A549 (cell line): ENCODE results near the gene CFAP410. TPM values are rescaled to one million over a fixed set of nuclear protein-coding genes. Genes with fewer than 3 reads are reported as not detected.

ENCODE experiments used
- ATAC-seq, 2 experiments: fragments of 200-7000 bp in 1 of 2; fragments of >200 bp in 1 of 2; cut with Nextera tagmentation in 1 of 2; cut with Tn5 transposase in 1 of 2; 3 replicates each; pipeline versions ENCODE4 v1.8.0 to v1.9.1; 2018 to 2020; ENCODE audit warnings: mild to moderate bottlenecking in 1 of 2, moderate library complexity in 1 of 2
- CTCF ChIA-PET: fragments of 300-600 bp; sonication (Branson Sonifier 250); formaldehyde crosslinking; extraction: SDS; loops from one replicate; lab custom pipeline; 2021; ENCODE audit warnings: antibody characterized with exemption, inconsistent platforms; lab: Yijun Ruan, JAX
- POLR2A ChIA-PET: fragments of 350-600 bp; formaldehyde crosslinking; extraction: SDS; loops from one replicate; lab custom pipeline; 2021; ENCODE audit warnings: antibody characterized with exemption, inconsistent platforms; lab: Yijun Ruan, JAX
- DNase-seq, 2 experiments: peaks; one replicate each; pipeline versions ENCODE4 v3.0.0 to v3.0.0-alpha.2; 2011 to 2016; ENCODE audit warnings: low read depth in 1 of 2, low spot score in 1 of 2
- FAIRE-seq: peaks from 2 replicates; lab custom pipeline; 2011; peaks lifted over from hg19 to GRCh38; lab: Jason Lieb, UNC
- H3K27ac ChIP-seq, 2 experiments: fragments of >200 bp; sonication (Bioruptor Twin); formaldehyde crosslinking; 3 replicates each; pipeline ENCODE4 v1.5.1; 2016 to 2017
- H3K4me1 ChIP-seq: fragments of >200 bp; sonication (Bioruptor Twin); formaldehyde crosslinking; 3 replicates; pipeline ENCODE4 v1.6.1; 2016
- H3K4me2 ChIP-seq: fragments of >200 bp; sonication (Bioruptor Twin); formaldehyde crosslinking; 3 replicates; pipeline ENCODE4 v1.6.1; 2016
- H3K4me3 ChIP-seq: fragments of >200 bp; sonication (Bioruptor Twin); formaldehyde crosslinking; 3 replicates; pipeline ENCODE4 v1.5.1; 2016
- H3K9me3 ChIP-seq: fragments of >200 bp; sonication (Bioruptor Twin); formaldehyde crosslinking; 3 replicates; pipeline ENCODE4 v1.6.1; 2016
- CEBPB ChIP-seq, 2 experiments: fragments of >200 bp in 1 of 2; sonication (Bioruptor Twin) in 1 of 2; formaldehyde crosslinking in 1 of 2; IDR thresholded peaks; 2 replicates each; pipeline ENCODE4 v1.6.1; 2012 to 2016
- CHD2 ChIP-seq: fragments of 150-350 bp; IDR thresholded peaks from 2 replicates; pipeline ENCODE4 v1.6.1; 2014; ENCODE audit warnings: low read length; ENCODE audit not compliant: partially characterized antibody
- CHD4 ChIP-seq: fragments of 200-600 bp; sonication (generic); IDR thresholded peaks from 2 replicates; pipeline ENCODE4 v1.6.1; 2016; ENCODE audit warnings: antibody characterized with exemption, mild to moderate bottlenecking, borderline replicate concordance
- EHF ChIP-seq: fragments of 250-450 bp; sonication (Bioruptor Pico); IDR thresholded peaks from 2 replicates; pipeline ENCODE4 v1.5.0; 2020; ENCODE audit warnings: mild to moderate bottlenecking
- EHMT2 ChIP-seq: fragments of 200-600 bp; sonication (generic); IDR thresholded peaks from 2 replicates; pipeline ENCODE4 v1.6.1; 2016; ENCODE audit warnings: antibody characterized with exemption, low read depth, mild to moderate bottlenecking, moderate library complexity
- FOSB ChIP-seq: fragments of 250-450 bp; sonication (Bioruptor Pico); IDR thresholded peaks from 2 replicates; pipeline ENCODE4 v1.5.0; 2020; ENCODE audit warnings: mild to moderate bottlenecking, moderate library complexity
- FOSL2 ChIP-seq, 2 experiments: fragments of 450-650 bp in 1 of 2; fragments of >200 bp in 1 of 2; sonication (Bioruptor Twin) in 1 of 2; formaldehyde crosslinking; IDR thresholded peaks; 2 replicates each; pipeline versions ENCODE4 v1.5.0 to v1.6.1; 2016 to 2020; ENCODE audit warnings: mild to moderate bottlenecking in 1 of 2, moderate library complexity in 1 of 2
- FOXS1 ChIP-seq: fragments of 250-450 bp; sonication (Bioruptor Pico); IDR thresholded peaks from 2 replicates; pipeline ENCODE4 v1.5.0; 2020; ENCODE audit warnings: mild to moderate bottlenecking, moderate library complexity
- GATA3 ChIP-seq: IDR thresholded peaks from 2 replicates; pipeline ENCODE4 v1.6.1; 2012; ENCODE audit warnings: borderline replicate concordance
- HOXA7 ChIP-seq: fragments of 250-450 bp; sonication (Bioruptor Pico); IDR thresholded peaks from 2 replicates; pipeline ENCODE4 v1.5.0; 2020; ENCODE audit warnings: mild to moderate bottlenecking, moderate library complexity
- HOXB13 ChIP-seq: fragments of 250-450 bp; sonication (Bioruptor Pico); IDR thresholded peaks from 2 replicates; pipeline ENCODE4 v1.5.0; 2020; ENCODE audit warnings: low read depth, mild to moderate bottlenecking, moderate library complexity
- HOXB5 ChIP-seq: fragments of 250-450 bp; sonication (Bioruptor Pico); IDR thresholded peaks from 2 replicates; pipeline ENCODE4 v1.5.0; 2020; ENCODE audit warnings: mild to moderate bottlenecking, moderate library complexity
- JUNB ChIP-seq: fragments of >200 bp; sonication (Bioruptor Twin); formaldehyde crosslinking; IDR thresholded peaks from 2 replicates; pipeline ENCODE4 v1.6.1; 2016
- KDM1A ChIP-seq: fragments of 200-600 bp; sonication (generic); IDR thresholded peaks from 2 replicates; pipeline ENCODE4 v1.6.1; 2016; ENCODE audit warnings: low read depth, mild to moderate bottlenecking
- MAFK ChIP-seq: fragments of 450-650 bp; IDR thresholded peaks from 2 replicates; pipeline ENCODE4 v1.6.1; 2014; ENCODE audit not compliant: partially characterized antibody
- MAZ ChIP-seq: fragments of 150-350 bp; IDR thresholded peaks from 2 replicates; pipeline ENCODE4 v1.6.1; 2014; ENCODE audit warnings: antibody characterized with exemption, low read depth, low read length, borderline replicate concordance
- NR3C1 ChIP-seq: fragments of >200 bp; sonication (Bioruptor Twin); formaldehyde crosslinking; IDR thresholded peaks from 3 replicates; pipeline ENCODE4 v1.6.1; 2017
- POLR2AphosphoS2 ChIP-seq: conservative IDR thresholded peaks from 2 replicates; pipeline ENCODE4 v1.6.1; 2012; ENCODE audit warnings: low read length, improper control_type of control experiment, inconsistent platforms
- RARB ChIP-seq: fragments of 250-450 bp; sonication (Bioruptor Pico); IDR thresholded peaks from 2 replicates; pipeline ENCODE4 v1.8.0; 2021; ENCODE audit warnings: mild to moderate bottlenecking, moderate library complexity
- SMC3 ChIP-seq: fragments of >200 bp; sonication (Bioruptor Twin); formaldehyde crosslinking; IDR thresholded peaks from 3 replicates; pipeline ENCODE4 v1.6.1; 2018; ENCODE audit warnings: inconsistent platforms
- ZSCAN20 ChIP-seq: fragments of 250-450 bp; sonication (Bioruptor Pico); IDR thresholded peaks from 2 replicates; pipeline ENCODE4 v1.8.0; 2022; ENCODE audit warnings: mild to moderate bottlenecking, moderate library complexity
- WGBS: methylation state at CpG from one replicate; pipeline ENCODE4 v1.1.6; 2017; ENCODE audit errors: missing lambda C conversion rate; 5-methylcytosine and 5-hydroxymethylcytosine counted together
- polyA plus RNA-seq, 4 experiments: library from polyadenylated mRNA; depleted of rRNA in 3 of 4; stranded (reverse); fragments of >200 nt; fragmentation: RNase III in 1 of 4; extraction: RNeasy Plus Mini Kit Qiagen cat#74134 plus additional on column Dnase treatment in 1 of 4; gene quantifications; 2 replicates in 3 of 4; 3 replicates in 1 of 4; pipeline ENCODE4 v1.2.3, GENCODE V29; 2011 to 2017
- TF ChIP-seq, protein P1 (sequence below): fragments of 250-450 bp; sonication (Bioruptor Pico); IDR thresholded peaks from 2 replicates; pipeline ENCODE4 v1.5.0; 2021; ENCODE audit warnings: mild to moderate bottlenecking, moderate library complexity, borderline replicate concordance
- TF ChIP-seq, protein P2 (sequence below): IDR thresholded peaks from 2 replicates; pipeline ENCODE4 v1.6.1; 2012
- TF ChIP-seq, protein P3 (sequence below): fragments of >200 bp; sonication (Bioruptor Twin); formaldehyde crosslinking; IDR thresholded peaks from 2 replicates; pipeline ENCODE4 v1.6.1; 2016
- TF ChIP-seq, protein P4 (sequence below): fragments of >200 bp; sonication (Bioruptor Twin); formaldehyde crosslinking; IDR thresholded peaks from 3 replicates; pipeline ENCODE4 v1.6.1; 2016

Gene CFAP410
- polyA plus RNA-seq, 2 of the 4 experiments (the other 2 are of a cell fraction) = 3.2 to 7.1 TPM

DNA sequence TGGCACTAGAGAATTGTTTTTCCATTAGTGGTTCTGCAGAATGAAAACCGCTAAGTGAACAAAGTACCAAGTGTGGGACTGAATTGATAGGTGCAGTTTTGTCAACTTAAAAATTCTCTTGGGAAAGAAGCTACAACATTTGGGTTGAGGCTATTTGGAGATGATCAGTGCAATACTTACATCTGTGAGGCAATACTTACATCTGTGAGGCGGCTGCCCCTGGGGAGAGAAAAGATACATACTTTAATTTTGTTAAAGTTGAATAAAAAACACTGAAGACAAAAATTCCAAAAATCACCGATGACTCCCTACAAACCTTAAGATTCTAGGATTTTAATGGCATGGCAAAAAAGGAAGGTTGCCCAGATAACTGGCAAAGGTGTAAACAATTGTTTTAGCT, 1.7 kb downstream of the CFAP410 start:
- H3K4me3 ChIP-seq = no peak overlapping the region
- peaks cover 9% of the 10 kb centered on the region for H3K4me1 ChIP-seq
- no peak for FAIRE-seq
- no peak for ATAC-seq
- no peak for TF ChIP-seq FOXS1 (CRISPR knock-in tag)
- TF ChIP-seq JUNB = no peak
- TF ChIP-seq POLR2AphosphoS2 = no peak
- TF ChIP-seq, protein P1, sequence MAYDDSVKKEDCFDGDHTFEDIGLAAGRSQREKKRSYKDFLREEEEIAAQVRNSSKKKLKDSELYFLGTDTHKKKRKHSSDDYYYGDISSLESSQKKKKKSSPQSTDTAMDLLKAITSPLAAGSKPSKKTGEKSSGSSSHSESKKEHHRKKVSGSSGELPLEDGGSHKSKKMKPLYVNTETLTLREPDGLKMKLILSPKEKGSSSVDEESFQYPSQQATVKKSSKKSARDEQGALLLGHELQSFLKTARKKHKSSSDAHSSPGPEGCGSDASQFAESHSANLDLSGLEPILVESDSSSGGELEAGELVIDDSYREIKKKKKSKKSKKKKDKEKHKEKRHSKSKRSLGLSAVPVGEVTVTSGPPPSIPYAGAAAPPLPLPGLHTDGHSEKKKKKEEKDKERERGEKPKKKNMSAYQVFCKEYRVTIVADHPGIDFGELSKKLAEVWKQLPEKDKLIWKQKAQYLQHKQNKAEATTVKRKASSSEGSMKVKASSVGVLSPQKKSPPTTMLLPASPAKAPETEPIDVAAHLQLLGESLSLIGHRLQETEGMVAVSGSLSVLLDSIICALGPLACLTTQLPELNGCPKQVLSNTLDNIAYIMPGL = no peak
- no peak for TF ChIP-seq MAFK
- no peak for TF ChIP-seq EHF (CRISPR knock-in tag)
- TF ChIP-seq NR3C1 = no peak
- no peak for TF ChIP-seq MAZ
- ChIA-PET CTCF (interaction anchor here (1.0 to 1.6 kb wide), 6 partner anchors 12 to 144 kb away, joined by 3 to 7 read pairs (median 4); partner anchors contain the start of gene LRRC3), POLR2A (no interaction called here)
- no peaks in the 10 kb centered on the region for H3K9me3 ChIP-seq
- H3K27ac ChIP-seq = no peak overlapping the region
- no peak overlapping the region for H3K4me2 ChIP-seq
- DNase-seq = no peak
- 53% methylated on average over 3 of the region's 3 CpGs for WGBS

DNA sequence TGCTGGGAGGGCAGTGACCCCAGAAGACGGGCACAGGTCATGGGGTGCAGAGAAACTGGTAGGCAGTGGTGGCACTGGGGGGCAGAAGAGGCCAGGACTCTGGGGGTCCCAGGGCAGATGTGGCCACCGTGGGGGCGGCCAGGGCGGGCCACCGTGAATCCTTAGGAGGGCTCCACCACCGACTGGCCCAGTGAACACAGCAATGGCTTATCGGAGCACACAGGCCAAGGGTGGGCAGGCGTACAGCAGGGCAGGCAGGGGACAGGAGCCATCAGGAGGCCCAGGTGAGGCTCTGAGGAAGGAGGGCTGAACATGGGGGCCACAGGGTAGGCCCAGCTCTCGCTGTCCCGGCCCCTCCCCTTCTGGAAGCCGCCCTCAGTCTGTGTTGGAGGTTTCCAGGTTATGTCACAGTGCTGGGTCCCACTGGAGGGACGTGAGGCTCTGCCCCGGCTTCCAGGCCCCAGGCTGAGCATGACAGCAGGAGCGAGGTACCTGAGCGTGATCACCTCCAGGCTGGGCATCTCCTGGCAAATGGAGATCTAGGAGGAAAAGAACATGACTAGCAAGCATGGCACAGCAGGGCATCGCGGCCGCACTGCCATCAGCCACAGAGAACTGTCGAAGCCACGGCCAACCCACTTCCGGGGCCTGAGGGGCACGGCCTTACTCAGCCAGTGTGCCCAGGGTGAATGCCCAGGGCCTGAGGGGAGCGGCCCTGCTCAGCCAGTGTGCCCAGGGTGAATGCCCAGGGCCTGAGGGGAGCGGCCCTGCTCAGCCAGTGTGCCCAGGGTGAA, 3.7 kb downstream of the CFAP410 start:
- POLR2A ChIA-PET = no interaction called here
- no peak for DNase-seq

More for the DNA sequence above, 3.7 kb downstream of the CFAP410 start:
- Histone ChIP-seq H3K27ac (no peak overlapping the region), H3K4me1 (peaks cover 6% of the 10 kb centered on the region), H3K4me2 (no peak overlapping the region), H3K9me3 (no peaks in the 10 kb centered on the region), H3K4me3 (no peak overlapping the region)
- CTCF ChIA-PET = interaction anchor here (0.6 to 1.0 kb wide), 2 partner anchors 9 to 166 kb away, joined by 3 to 4 read pairs; no protein-coding TSS in a partner anchor
- TF ChIP-seq NR3C1 (no peak), CHD4 (no peak), CHD2 (no peak), ZSCAN20 (no peak), FOSB (CRISPR knock-in tag) (no peak), KDM1A (no peak), HOXB5 (CRISPR knock-in tag) (no peak), SMC3 (no peak), HOXB13 (CRISPR knock-in tag) (no peak), CEBPB (IDR thresholded peaks at IDR 0.05) (no peak), FOXS1 (CRISPR knock-in tag) (no peak), RARB (CRISPR knock-in tag) (no peak), EHMT2 (no peak), GATA3 (no peak), FOSL2 (IDR thresholded peaks at IDR 0.05) (no peak), FOSL2 (CRISPR knock-in tag; IDR thresholded peaks at IDR 0.05) (no peak), HOXA7 (CRISPR knock-in tag) (no peak)
- TF ChIP-seq, protein P2, sequence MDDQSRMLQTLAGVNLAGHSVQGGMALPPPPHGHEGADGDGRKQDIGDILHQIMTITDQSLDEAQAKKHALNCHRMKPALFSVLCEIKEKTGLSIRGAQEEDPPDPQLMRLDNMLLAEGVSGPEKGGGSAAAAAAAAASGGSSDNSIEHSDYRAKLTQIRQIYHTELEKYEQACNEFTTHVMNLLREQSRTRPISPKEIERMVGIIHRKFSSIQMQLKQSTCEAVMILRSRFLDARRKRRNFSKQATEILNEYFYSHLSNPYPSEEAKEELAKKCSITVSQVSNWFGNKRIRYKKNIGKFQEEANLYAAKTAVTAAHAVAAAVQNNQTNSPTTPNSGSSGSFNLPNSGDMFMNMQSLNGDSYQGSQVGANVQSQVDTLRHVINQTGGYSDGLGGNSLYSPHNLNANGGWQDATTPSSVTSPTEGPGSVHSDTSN = no peak
- TF ChIP-seq, protein P3, sequence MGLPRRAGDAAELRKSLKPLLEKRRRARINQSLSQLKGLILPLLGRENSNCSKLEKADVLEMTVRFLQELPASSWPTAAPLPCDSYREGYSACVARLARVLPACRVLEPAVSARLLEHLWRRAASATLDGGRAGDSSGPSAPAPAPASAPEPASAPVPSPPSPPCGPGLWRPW = no peak
- TF ChIP-seq, protein P4, sequence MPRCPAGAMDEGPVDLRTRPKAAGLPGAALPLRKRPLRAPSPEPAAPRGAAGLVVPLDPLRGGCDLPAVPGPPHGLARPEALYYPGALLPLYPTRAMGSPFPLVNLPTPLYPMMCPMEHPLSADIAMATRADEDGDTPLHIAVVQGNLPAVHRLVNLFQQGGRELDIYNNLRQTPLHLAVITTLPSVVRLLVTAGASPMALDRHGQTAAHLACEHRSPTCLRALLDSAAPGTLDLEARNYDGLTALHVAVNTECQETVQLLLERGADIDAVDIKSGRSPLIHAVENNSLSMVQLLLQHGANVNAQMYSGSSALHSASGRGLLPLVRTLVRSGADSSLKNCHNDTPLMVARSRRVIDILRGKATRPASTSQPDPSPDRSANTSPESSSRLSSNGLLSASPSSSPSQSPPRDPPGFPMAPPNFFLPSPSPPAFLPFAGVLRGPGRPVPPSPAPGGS = no peak
- no peak for ATAC-seq
- WGBS = 89% methylated on average over 12 of the region's 24 CpGs
- no peak for FAIRE-seq
